Measurements from ENCODE around the gene DCDC2B.
"Not testable (repeated sequence)": the region's sequence is repeated elsewhere in the genome, so short reads cannot be mapped to it uniquely, and the experiment has no call there.

DCDC2B gene

DNA sequence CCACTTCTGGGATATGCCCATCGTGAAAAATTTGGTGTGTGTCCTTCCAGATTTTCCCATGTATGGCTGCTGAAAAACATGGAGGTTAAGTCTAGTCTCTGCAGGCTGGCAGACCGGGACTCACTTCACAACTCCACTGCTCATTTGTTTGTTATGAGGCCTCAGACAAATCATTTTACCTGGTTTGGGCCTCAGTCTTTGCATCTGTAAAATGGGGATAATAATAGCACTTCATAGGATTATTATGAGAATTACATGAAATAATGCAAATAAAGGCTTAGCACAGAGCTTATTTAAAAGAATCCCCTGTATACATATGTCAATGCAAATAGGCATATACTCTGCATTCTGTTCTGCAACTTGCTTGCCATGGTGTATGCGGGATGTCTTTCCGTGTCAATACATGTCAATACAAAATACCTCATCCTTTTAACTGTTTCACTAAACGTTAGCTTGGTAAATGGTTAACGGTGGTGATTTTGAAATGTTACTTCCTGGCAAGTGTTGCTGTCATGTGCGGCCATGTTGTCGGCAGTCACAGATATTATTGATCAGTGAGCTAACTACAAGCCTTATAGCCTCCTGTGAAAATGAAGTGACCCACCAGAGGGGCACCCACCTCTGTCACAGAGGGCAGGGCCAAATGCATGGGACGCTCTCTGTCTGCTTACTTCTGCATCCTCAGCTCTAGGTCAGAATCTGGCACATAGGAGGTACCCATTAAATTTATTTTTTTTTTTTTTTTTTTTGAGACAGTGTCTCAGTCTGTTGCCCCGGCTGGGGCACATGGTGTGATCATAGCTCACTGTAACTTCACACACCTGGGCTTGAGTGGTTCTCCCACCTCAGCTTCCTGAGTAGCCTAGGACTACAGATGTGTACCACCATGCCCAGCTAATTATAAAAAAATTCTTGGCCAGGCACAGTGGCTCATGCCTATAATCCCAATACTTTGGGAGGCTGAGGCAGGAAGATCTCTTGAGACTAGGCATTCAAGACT, 46.5 kb downstream of the DCDC2B start:
- no peak overlapping the region for H3K4me3 ChIP-seq (ENCODE audit: low read depth, low read length)

DNA sequence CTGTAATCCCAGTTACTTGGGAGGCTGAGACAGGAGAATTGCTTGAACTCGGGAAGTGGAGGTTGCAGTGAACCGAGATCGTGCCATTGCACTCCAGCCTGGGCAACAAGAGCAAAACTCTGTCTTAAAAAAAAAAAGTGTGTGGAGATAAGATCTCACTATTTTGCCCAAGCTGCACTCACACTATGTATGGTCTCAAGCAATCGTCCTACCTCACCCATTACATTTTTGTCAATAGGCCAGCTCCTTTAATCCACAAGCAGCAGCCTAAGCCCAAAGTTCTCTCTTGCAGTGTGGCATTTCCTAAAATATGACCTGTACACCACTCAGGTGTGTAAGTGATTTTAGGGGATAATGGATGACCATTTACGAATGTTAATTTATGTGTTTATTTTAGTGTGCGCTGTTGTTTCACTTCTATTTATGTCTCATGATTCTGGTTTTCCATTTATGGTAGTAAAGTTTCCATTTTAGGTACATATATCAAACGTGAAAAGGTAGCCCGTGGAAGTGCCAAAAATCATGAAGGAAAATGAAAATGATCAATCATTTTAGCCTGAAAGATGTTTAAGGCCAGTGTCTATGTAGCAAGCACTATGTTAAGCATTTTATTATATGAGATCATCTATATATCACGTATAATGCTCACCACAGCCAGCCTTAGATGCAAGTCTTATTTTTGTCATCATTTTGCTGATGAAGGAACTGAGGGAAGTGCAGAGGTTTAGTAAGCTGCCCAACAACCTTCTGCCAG, 47.8 kb downstream of the DCDC2B start:
- H3K4me3 ChIP-seq (ENCODE audit: low read depth, low read length), result no peak overlapping the region

- H3K4me3 ChIP-seq (ENCODE audit: low read depth, low read length), result no peak overlapping the region
Observed at GRCh38 chr1:32257227-32257508, 48.3 kb downstream of the DCDC2B start.

GRCh38 chr1:32263236-32263593, 54.3 kb downstream of the DCDC2B start:
- H3K4me3 ChIP-seq (ENCODE audit: low read depth, low read length), result not testable (repeated sequence)

GRCh38 chr1:32263744-32264143, 54.9 kb downstream of the DCDC2B start:
- H3K4me3 ChIP-seq (ENCODE audit: low read depth, low read length), result no peak overlapping the region
